HG02870 (cell line): ENCODE data around the gene APC2.
A peak's percentile ranks its signal among the peaks of the same experiment; 100 is the strongest.

Experiments used
- ATAC-seq: cut with Tn5 transposase; IDR thresholded peaks from one replicate; pipeline ENCODE4 v1.9.1; 2021; ENCODE audit warnings: mild to moderate bottlenecking, moderate library complexity; ENCODE audit not compliant: unreplicated experiment

The APC2 gene

GRCh38 chr19:1445185-1445931, 4.6 kb upstream of the APC2 start:
- ATAC-seq: peak; percentile 67

DNA sequence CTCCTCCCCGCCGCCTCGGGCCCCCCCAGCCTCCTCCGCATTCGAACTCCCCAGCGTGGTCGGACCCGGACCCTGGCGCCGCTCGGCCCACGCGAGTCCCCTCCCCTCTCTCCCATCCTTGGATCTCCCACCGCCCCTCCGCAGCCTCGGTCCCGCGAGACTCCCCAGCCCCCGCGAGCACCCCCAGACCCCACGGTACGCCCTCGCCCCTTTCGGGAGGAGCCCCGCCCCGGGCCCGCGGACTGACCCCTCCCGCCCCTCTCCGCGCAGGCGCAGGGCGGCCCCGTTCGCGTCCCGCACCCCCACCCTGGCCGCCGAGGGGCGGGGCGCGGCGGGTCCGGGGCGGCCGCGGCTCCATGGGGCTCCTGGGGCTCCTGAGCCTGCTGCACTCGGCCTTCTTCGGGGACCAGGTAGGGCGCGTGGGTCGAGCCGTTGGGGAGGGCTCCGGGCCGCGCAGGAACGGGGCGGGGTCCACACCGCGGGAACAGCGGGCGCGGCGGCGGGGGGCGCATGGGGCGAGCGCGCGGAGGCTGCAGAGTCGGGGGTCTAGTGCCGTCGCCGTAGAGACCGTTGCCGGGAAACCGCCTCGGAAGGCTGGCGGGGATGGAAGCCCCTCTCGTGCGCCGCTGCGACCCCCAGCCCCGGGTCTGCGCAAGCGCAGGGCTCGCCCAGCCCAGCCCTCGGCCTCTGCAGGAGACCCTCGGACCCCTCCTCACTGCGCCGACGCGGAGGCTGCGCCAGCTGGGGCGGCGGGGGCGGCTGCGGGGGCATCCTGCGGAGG, 3.8 kb upstream of the APC2 start:
- no peak for ATAC-seq

- ATAC-seq: no peak
Observed at GRCh38 chr19:1446713-1447481, 3.0 kb upstream of the APC2 start.

GRCh38 chr19:1447504-1447903, 2.4 kb upstream of the APC2 start:
- ATAC-seq: no peak

DNA sequence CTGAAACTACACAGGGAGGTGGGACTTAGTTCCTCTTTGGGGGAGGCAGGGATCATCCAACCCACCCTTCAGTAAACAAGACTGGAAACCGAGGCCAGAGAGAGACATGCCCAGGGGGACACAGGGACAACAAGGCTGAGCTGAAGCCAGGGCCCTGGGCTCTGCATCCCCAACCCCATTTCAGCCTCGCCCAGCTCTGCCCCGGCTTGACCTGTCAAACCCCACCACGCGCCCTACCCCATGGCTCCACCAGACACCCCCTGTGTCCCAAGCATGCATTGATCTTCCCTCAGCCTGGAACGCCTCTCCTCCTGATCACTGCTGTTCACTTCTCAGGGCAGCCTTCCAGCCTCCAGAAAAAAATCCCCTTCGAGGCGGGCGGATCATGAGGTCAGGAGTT, 2.0 kb upstream of the APC2 start:
- ATAC-seq: no peak

GRCh38 chr19:1450735-1451731, 1.1 kb downstream of the APC2 start:
- no peak for ATAC-seq

DNA sequence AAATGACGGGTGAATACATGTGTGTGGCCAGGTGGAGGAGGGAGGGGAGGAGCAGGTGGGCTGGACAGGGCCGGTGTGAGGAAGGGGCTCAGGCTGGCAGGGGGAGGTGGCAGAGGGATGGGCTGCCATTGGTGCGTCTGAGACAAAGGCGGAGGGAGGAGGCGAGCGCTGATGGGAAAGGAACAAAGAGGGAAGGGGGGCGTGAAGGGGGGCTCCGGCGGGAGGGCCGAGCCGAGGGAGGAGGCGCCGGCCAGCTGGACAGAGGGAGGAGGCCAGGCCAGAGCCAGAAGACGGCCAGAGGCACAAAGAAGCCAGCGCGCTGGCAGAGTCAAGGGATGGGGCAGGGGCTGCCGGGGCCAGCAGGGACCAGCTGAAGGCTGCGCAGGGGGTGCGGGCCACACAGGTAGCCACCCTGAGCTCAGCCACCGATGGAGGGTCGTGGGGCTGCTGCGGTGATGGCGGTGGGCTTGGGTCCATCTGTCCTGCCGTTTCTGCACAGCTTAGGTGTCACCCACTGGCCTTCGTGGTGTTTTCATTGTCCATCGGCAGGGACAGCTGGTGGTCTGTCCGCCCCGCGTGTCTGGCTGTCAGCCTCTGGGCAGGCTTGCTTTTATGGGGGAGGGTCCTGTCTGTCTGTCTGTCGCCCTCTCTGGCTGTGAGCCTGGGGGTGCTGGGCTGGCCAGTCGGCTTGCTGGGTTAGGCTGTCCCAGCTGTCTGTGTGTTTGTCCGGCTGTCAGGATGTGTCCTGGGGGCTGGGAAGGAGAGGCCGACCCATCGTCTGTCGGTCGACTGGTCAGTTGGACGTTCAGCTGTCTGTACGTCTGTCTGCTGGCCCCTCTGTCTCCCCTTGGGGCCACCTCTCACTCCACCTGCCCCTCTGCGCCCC, 2.2 kb downstream of the APC2 start:
- ATAC-seq: no peak

- no peak for ATAC-seq
Observed at GRCh38 chr19:1452802-1453524, 3.0 kb downstream of the APC2 start.

DNA sequence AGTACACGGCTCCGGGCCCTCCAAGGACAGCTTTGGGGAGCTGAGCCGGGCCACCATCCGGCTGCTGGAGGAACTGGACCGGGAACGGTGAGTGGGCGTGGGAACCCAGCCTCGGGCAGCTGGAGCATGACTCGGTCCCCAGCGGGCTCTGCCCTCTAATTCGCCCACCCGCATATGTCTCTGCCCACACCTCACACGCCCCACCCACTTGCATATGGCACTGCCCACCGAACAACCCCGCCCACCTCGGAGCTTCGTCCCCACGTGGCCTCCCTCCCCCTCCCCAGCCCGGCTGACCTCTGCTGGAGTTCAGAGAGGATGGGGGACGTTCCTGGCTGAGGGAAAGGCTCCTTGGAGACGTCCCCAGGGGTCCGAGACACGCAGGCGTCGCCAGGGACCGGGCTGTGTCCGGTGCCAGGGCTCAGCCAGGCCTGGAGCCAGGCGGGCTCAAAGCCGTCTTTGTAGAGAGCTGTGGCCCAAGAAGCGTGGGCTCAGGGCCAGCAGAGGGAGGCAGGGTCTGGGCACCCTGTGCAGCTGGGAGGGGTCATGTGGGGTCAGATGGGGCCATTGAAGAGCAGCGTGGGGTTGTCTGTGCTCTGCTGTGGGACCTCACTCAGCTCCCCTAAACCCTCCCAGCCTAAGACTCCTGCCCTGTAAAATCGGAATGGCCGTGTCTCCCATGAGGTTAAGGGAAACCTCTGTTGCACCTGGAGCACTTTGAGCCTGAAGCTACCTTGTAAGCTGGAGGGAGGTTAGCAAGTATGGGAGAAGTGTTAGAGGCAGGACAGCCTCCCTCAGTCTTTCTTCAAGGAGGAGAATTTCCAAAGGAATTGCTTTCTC, 3.8 kb downstream of the APC2 start:
- no peak for ATAC-seq

- no peak for ATAC-seq
Observed at GRCh38 chr19:1455002-1455335, 5.0 kb downstream of the APC2 start.

DNA sequence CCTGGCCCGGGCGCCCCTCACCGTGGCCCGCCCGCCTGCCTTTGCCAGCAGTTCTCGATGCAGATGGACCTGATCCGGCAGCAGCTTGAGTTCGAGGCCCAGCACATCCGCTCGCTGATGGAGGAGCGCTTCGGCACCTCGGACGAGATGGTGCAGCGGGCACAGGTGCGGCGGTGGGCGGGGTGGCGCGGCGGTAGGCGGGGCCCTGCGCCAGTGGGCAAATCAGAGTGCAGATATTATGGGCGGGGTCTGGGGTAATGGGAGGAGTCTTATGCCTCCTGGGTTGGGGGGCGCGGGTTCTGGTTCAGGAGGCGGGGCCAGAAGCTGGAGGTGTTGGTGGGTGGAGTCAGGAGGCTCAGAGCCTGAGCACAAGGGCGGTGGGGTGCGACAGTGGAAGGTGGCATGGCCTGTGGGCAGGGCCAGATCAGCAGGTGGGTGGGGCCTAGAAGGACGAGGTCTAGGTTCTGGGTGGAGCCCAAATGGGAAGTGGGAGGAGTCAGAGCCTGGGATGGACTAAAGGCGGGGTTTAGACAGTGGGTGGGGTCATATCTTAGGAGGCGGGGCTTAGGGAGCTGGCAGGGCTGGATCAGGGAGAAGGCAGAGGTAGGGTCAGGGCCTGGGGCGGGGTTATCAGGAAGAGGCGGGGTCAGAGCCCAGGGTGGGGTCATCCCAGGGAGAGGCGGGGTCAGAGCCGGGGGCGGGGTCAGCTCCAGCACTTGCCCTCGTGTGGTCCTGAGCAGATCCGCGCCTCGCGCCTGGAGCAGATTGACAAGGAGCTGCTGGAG, 5.6 kb downstream of the APC2 start:
- ATAC-seq: no peak

- no peak for ATAC-seq
Observed at GRCh38 chr19:1456121-1456900, 6.4 kb downstream of the APC2 start.

- ATAC-seq: no peak
Observed at GRCh38 chr19:1457031-1457739, 7.3 kb downstream of the APC2 start.

- ATAC-seq: no peak
Observed at GRCh38 chr19:1457892-1458291, 8.0 kb downstream of the APC2 start.

DNA sequence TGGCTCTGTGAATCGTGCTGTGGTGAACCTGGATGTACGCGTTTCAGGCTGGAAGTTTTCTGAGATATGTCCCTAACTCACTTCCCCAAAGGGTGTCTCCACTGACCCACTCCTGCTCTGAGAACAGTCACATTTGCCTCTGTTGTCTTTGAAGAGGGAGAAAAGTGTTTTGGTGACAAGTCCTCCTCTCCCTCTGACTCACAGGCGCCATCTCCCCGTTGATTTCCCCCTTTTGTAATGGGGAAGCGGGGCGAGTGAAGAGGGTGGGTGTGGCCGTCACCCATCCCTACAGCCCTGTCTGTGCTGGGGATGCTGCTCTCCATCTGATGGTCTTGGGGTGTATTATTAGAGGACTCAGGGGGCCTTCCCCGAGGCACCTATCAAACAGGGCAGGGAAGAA, 9.6 kb downstream of the APC2 start:
- ATAC-seq: no peak
